Measurements from ENCODE around the gene AOC3. TPM values are rescaled to one million over a fixed set of nuclear protein-coding genes. Genes with fewer than 3 reads are reported as not detected.

The AOC3 gene
- 0.47 and 0.67 TPM in 2 replicates for total RNA-seq
- 0.52 TPM for polyA plus RNA-seq (2012)

DNA sequence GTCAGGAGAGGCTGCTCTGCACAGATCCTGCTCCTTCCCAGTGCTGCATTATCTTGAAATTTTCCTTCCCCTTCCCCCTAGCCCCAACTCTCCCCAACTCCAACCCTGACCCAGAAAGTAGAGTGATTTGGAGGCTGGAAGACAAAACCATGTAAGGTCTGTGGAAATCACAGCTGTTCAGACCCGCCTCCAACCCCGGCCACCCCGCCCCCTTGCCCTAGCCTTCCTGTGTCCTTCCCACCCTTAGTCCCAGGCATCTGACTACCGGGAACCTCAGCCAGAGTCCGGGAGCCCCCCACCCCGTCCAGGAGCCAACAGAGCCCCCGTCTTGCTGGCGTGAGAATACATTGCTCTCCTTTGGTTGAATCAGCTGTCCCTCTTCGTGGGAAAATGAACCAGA, at the start of gene AOC3:
AOC3 (plus strand) TSS at position 246 of the 400 bp plus-strand sequence; CDS start at position 391, 145 bp downstream.
- peak; percentile 47 for DNase-seq (ENCODE audit: low read depth)

DNA sequence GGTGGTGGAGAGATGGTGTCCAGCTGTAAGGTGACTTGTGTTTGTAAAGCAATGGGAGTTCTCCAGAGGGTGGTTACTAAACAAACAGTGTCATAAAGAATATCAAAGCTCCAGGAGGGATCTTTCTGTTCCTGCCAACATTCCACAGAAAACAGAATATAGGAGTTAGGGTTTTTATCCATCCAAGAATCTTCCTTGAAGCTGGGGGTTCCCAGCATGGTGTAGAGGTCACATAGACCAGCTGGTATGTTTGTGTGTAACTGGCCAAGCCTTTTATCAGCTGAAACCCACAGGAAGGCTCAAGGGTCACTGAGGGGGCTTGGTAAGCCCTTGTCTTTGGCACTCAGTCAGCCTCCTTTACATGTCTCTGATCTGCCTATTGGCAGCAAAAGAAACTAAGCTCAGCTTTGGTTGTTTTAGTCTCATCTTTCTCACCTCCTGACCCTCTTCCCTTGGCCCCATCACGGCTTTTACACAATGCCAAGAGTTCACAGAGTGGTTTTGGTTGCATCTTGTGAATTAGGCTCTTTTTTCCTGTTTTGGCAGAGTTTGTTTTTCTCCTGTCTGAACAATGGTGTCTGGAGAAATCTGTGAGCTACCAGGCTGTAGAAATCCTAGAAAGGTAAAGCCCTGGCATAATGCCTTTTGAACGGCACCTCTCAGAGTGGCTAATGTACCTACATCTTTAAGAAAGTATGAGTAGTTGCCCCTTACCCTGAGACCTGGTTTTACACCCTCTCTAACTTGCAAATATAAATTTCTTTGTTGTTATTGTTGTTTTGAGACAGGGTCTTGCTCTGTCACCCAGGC, 47.7 kb upstream of the AOC3 start:
- DNase-seq (ENCODE audit: low read depth) = no peak

GRCh38 chr17:42804918-42805367, 46.1 kb upstream of the AOC3 start:
- DNase-seq (ENCODE audit: low read depth) = no peak

DNA sequence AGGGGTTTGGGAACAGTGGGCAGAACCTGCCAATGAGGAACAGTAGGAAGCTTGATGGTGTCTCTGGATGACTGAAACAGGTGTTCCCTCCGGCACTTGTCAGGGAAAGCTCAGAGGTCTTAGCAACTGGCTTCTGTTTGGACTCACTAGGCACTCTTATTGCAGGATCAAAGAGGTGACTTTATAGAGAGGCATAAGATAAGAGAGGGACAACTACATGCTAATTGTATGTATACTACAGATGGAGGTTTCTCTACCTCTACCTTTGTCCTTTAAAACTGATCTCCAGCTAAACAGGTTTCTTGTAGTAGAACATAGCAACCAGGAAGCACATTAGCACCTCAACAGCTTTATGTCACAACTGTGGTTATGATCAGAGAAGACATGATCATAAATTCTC, 44.8 kb upstream of the AOC3 start:
- no peak for DNase-seq (ENCODE audit: low read depth)

- DNase-seq (ENCODE audit: low read depth) = peak; percentile 18
These were observed 41.7 kb upstream of the AOC3 start for GRCh38 chr17:42809250-42809649.

DNA sequence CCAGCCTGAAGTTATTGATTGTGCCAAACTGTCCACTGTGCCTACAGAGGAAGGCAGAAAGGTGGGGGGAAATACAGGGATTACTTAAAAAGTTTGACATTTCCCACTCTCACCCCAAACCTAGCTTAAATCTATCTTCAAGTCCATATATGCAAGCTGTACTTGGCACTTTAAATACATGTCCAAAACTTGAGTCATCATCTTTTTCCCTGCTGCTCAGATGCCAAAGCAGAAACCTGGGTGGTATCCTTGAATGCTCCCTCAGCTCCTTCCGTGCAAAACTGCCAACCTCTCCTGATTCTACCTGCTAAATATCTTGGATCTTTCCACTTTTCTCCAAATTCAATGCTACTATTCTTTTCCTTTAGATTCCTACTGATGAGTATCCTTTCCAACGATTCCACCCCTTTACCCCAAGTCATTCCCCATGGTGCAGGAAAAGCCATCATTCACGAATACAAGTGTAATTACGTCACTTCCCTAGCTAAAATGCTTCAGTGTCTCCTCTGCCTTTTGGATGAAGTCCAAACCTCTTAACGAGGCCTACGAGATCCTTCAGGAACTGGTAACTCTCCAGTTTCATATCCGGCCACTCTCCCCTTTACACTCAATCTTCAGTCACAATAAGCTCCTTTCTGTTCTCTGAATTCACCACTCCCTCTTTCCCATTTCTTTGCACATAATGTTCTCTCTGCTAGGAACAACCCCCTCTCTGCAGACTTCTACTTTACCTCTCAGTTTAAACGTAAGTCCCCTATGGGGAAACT, 36.2 kb upstream of the AOC3 start:
- DNase-seq (ENCODE audit: low read depth) = no peak

GRCh38 chr17:42817866-42818265, 33.1 kb upstream of the AOC3 start:
- DNase-seq (ENCODE audit: low read depth) = no peak

DNA sequence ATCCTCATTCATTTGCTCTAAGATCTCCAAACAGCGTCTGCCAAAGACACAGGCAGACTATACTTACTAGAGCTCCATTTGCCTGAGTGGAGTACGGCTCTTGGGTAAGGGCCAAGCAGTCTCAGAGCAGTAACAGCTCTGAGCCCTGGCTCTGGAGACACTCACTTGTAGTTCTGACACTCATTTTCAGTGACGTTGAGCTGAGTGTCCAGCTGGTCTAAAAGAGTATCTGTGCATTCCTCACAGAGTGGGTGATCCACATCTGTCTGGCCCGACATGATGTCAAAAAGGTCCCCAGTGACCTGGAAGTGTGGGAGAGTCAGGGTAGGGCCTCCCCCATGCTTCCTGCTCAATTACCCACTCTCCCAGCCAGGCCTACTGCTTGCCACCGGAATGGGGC, 32.6 kb upstream of the AOC3 start:
- DNase-seq (ENCODE audit: low read depth) = no peak

- DNase-seq (ENCODE audit: low read depth) = peak; percentile 71
These were observed 31.0 kb upstream of the AOC3 start for GRCh38 chr17:42819939-42820535.

GRCh38 chr17:42821176-42821575, 29.8 kb upstream of the AOC3 start:
- no peak for DNase-seq (ENCODE audit: low read depth)

- no peak for DNase-seq (ENCODE audit: low read depth)
These were observed 23.5 kb upstream of the AOC3 start for GRCh38 chr17:42827472-42827871.

DNA sequence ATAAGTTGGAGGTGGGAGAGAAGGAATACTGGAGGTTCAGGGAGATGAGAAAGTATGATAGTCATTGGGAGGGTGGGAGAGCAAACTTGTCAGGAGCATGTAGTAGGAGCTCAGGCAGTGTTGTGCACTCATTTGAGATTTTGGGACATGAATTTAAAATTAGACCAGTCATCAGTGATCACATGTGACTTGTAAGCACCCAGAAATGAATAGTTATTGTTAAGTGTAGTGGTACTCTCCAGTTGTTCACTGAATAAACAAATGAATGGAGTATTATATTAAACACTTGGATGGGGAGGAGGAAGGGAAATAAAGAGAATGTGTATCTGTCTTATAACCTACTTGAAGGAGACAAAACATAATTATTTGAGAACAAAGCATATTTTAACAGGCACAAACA, 20.0 kb upstream of the AOC3 start:
- DNase-seq (ENCODE audit: low read depth) = no peak

DNA sequence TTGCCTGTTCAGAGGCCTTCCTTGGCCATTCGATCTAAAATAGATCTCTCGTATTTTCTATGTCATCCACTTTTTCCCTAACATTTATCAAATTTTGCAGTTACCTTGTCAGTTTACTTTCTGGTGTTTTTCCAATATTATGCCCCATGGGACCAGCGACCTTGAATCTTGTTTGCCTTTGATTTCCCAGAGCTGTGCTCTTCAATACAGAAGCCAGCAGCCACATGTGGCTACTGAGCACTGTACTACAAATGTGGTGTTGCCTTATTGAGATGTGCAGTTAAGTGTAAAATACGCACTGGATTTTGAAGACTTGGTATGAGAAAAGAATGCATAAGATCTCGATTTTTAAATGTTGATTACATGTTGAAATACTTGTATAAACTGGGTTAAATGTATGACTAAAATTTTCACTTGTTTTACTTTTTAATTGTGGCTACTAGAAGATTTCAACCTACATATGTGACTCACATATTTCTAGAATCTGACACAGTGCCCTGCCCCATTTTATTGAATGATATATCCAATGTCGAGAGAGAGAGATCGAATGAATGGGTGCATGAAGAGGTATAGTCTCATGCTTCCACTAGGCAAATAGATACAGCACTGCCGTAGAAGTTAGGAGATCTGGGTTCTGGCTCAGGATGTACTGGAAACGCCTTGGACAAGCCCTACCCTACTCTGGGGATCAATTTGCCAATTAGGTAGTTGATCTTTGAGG, 18.6 kb upstream of the AOC3 start:
- no peak for DNase-seq (ENCODE audit: low read depth)

DNA sequence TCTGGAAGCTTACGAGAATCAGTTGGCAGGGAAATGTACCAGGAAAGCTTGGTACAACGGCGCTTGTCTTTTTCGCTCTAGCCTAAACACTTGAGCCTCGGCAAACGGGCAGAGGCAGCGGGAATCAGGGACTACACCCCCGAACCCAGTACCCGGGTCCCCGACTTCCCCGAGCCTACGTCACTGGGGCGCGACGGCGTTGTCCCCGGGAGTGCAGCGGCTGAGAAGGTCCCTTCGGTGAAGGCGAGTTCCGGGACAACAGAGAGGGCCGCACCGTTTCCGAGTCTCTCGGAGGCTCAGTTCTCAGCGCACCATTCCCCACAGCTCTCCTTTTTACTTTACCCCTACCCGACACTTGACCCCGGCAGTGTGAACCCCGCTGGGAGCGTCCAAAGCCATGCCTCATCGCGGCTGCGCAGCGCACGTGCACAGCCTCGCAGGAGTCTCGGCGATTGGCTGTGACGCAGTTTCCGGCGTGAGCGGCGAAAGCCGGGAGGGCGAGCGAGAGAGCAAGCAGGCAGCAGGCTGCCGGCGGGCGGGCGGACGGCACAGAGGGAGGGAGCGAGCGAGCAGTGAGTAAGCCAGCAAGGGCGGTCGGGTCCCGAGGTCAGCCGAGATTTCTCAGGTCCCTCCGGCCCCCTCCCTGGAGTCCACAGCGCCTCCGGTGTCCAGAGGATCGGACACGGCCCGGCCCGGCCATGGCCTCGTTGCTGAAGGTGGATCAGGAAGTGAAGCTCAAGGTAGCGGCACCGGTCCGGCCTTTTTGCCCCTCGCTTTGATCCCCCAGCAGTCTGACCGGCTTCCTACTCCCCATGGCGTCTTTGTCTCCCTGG, 17.8 kb upstream of the AOC3 start, which contains the start of gene PSME3:
PSME3 (plus strand) TSS at position 464 of the 833 bp plus-strand sequence; CDS start at position 699, 235 bp downstream.
- DNase-seq (ENCODE audit: low read depth) = peak; percentile 90

DNA sequence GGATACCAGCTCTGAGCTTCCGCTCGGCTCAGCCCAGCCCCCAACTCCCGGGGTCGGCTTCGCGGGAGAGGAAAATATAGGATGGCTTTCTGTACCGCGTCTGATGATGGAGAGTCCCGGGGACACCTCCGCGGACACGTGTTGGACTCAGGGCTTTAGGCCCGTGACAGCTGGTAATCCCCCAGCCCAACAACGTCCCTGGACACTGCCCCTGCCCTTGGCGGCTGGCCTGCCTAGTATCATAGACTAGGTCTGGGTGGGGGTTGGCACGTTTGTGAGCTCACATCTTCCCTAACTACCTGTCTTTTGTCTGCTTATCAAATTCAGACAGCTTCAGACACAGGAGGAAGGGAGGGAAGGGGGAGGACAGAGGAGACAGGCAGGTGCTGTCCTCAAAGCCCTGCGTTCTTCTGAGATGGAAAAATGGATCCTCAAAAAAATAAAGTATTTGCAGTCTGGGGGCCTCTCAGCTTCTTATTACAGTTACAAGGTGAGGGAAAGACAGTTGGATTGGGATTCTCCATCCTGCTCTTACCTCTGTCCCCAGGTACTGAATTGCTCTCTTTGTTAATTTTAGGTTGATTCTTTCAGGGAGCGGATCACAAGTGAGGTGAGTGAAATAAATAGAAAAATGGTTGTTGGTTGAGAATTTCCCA, 17.1 kb upstream of the AOC3 start:
- DNase-seq (ENCODE audit: low read depth) = no peak

GRCh38 chr17:42835732-42836131, 15.3 kb upstream of the AOC3 start:
- no peak for DNase-seq (ENCODE audit: low read depth)

DNA sequence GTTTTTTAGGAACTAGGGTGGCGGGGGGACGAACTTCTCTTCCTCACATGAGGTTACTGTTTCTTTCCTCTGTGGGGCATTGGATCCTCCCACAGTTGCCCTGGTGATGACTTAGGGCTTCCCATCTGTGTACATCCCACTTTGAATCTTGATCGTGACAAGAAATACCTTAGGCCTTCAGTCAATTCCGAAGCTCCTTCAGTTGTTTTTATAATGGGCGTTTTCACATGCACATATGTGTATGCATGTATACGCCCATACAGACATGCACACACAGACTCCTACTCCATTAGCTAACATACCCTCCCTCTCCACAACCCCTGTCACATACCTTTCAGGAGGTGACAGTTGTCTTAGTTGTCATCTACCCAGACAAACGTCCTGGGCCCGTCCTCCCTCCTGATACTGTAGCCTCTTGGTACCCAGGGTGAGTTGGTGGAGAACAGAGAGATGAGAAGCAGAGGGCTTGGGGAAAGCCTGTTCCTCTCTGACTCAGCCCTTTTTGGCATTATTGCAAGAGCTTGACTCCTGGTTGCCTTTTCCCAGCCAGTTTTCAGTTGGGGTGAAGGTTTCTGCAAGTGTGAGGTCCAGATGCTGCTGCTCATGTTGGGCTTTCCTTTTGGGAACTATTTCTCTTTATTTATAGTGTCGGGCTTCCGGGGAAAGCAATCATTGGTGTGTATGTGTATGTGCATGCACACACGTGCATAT, 8.9 kb upstream of the AOC3 start:
- DNase-seq (ENCODE audit: low read depth) = no peak

DNA sequence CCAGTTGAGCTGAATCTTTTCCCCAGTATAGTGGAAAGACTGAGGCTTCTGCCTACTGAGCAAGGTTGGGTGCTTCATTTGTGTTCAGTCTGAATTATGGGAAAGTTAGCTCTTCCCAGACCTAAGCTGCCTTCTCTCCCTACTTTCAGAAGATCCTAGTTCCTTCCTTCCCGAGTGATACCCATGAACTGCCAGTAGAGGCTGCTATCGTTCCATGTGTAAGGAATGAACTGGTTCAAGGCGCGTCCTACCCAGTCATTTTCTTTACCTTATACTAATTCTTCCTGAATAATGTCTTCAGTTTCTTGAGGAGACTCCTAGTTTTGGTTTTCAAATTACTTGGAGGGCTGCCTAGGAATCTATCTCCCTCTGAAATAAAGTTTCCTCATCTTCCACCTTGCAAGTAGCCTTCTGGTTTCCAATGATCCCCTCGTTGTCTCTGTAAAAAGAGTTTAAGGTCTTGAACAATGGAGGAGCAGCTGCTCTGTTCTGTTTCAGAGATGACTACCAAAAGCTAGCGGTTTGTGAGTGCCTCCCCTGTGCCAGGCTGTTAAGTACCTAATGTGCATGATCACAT, 7.6 kb upstream of the AOC3 start:
- peak; percentile 60 for DNase-seq (ENCODE audit: low read depth)

DNA sequence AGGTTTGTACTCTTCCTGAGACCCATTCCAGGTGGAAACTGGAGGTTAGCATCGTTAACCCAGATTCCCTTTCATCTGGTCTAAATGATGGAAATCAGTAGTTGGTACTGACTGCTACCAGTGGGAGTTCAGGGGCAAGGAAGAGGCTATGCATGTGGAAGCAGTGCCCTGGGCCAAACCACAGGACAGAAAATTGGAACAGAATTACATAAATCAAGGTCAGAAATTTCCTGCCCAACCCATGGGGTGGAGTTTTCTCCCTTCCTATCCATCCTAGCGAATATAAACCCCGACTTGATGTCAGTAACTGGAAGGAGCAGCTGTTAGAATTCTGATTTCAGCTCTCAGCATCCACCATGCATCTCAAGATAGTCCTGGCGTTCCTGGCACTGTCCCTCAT, 6.7 kb upstream of the AOC3 start, which contains the start of gene AOC2:
AOC2 (plus strand) TSS at position 310 of the 400 bp plus-strand sequence; CDS start at position 357, 47 bp downstream.
- no peak for DNase-seq (ENCODE audit: low read depth)
